ENCODE measurements around the gene WWP2. TPM values are rescaled to one million over a fixed set of nuclear protein-coding genes. Genes with fewer than 3 reads are reported as not detected.

WWP2 gene
- total RNA-seq, 1 donor from 2014 or later: 16.9 TPM

Other genes with a start within 250 kb of the WWP2 start
- 22.1 and 42.5 TPM in 2 replicates for gene NFAT5, start 196.4 kb upstream of the WWP2 start, total RNA-seq
- gene NQO1, start 35.8 kb upstream of the WWP2 start, total RNA-seq: 63.0 and 122 TPM in 2 replicates
- gene NOB1, start 7.4 kb upstream of the WWP2 start, total RNA-seq: 16.9 and 20.7 TPM in 2 replicates
- 0.13 TPM in 2 replicates for gene CLEC18A, start 189.0 kb downstream of the WWP2 start, total RNA-seq

All from dermis microvascular lymphatic vessel endothelial cell (primary cell).